ENCODE results near the gene TMED1.
"Not testable (repeated sequence)": the region's sequence is repeated elsewhere in the genome, so short reads cannot be mapped to it uniquely, and the experiment has no call there.

The TMED1 gene

GRCh38 chr19:10862561-10863106 lies 26.6 kb upstream of the TMED1 start:
- DNase-seq (ENCODE audit: low read depth), result no peak

- no peak for DNase-seq (ENCODE audit: low read depth)
Observed at GRCh38 chr19:10861103-10861651, 25.2 kb upstream of the TMED1 start.

- DNase-seq (ENCODE audit: low read depth), result peak; percentile 19
Observed at GRCh38 chr19:10858204-10858828, 22.3 kb upstream of the TMED1 start.

GRCh38 chr19:10856899-10857298 lies 20.9 kb upstream of the TMED1 start:
- not testable (repeated sequence) for DNase-seq (ENCODE audit: low read depth)

- no peak for DNase-seq (ENCODE audit: low read depth)
Observed at GRCh38 chr19:10855879-10856522, 20.0 kb upstream of the TMED1 start.

- no peak for DNase-seq (ENCODE audit: low read depth)
Observed at GRCh38 chr19:10854350-10855089, 18.5 kb upstream of the TMED1 start.

- no peak for DNase-seq (ENCODE audit: low read depth)
Observed at GRCh38 chr19:10852941-10853340, 16.9 kb upstream of the TMED1 start.

GRCh38 chr19:10852098-10852800 lies 16.2 kb upstream of the TMED1 start:
- DNase-seq (ENCODE audit: low read depth), result no peak

- DNase-seq (ENCODE audit: low read depth), result no peak
Observed at GRCh38 chr19:10850631-10851030, 14.6 kb upstream of the TMED1 start.

- DNase-seq (ENCODE audit: low read depth), result no peak
Observed at GRCh38 chr19:10848230-10848856, 12.3 kb upstream of the TMED1 start, which contains the start of gene C19orf38. Gene C19orf38, plus strand, starts transcription at chr19:10848415. Its CDS starts 94 bp downstream, at chr19:10848509.

- DNase-seq (ENCODE audit: low read depth), result no peak
Observed at GRCh38 chr19:10846500-10847202, 10.6 kb upstream of the TMED1 start.

- no peak for DNase-seq (ENCODE audit: low read depth)
Observed at GRCh38 chr19:10842788-10843187, 6.8 kb upstream of the TMED1 start.

GRCh38 chr19:10839114-10840050 lies 3.4 kb upstream of the TMED1 start:
- no peak for DNase-seq (ENCODE audit: low read depth)

GRCh38 chr19:10838377-10838776 lies 2.4 kb upstream of the TMED1 start:
- no peak for DNase-seq (ENCODE audit: low read depth)

GRCh38 chr19:10837649-10838048 lies 1.6 kb upstream of the TMED1 start:
- not testable (repeated sequence) for DNase-seq (ENCODE audit: low read depth)

GRCh38 chr19:10836479-10837330 lies 693 bp upstream of the TMED1 start:
- DNase-seq (ENCODE audit: low read depth), result peak; percentile 62

GRCh38 chr19:10835089-10835753 lies 791 bp downstream of the TMED1 start:
- no peak for DNase-seq (ENCODE audit: low read depth)

GRCh38 chr19:10832939-10833296 lies 3.1 kb downstream of the TMED1 start:
- no peak for DNase-seq (ENCODE audit: low read depth)
